DND-41 (cell line): ENCODE measurements around the gene VSIG10L2.

Experiments
- CTCF ChIP-seq: IDR thresholded peaks from 2 replicates; pipeline ENCODE4 v1.5.1; 2012; ENCODE audit warnings: borderline replicate concordance, low read length, moderate library complexity, mild to moderate bottlenecking; ENCODE audit not compliant: poor library complexity, severe bottlenecking; ENCODE audit errors: extremely low read depth
- EZH2 ChIP-seq: IDR thresholded peaks from 3 replicates; pipeline ENCODE4 v1.6.1; 2012; ENCODE audit warnings: borderline replicate concordance, low read depth, mild to moderate bottlenecking, moderate library complexity, low read length, inconsistent platforms; ENCODE audit not compliant: severe bottlenecking

- TF ChIP-seq CTCF: no peak
- no peak for TF ChIP-seq EZH2
Observed at GRCh38 chr11:125974284-125974683, 28.4 kb downstream of the VSIG10L2 start.
